Measurements from ENCODE around the gene SPRTN. TPM values are rescaled to one million over a fixed set of nuclear protein-coding genes. Genes with fewer than 3 reads are reported as not detected.
A peak's percentile ranks its signal among the peaks of the same experiment; 100 is the strongest.

The SPRTN gene
- total and polyA plus RNA-seq, 2 donors (not counting 1 experiment from before 2014, with no cell fraction given) = 3.5 to 13.4 TPM

DNA sequence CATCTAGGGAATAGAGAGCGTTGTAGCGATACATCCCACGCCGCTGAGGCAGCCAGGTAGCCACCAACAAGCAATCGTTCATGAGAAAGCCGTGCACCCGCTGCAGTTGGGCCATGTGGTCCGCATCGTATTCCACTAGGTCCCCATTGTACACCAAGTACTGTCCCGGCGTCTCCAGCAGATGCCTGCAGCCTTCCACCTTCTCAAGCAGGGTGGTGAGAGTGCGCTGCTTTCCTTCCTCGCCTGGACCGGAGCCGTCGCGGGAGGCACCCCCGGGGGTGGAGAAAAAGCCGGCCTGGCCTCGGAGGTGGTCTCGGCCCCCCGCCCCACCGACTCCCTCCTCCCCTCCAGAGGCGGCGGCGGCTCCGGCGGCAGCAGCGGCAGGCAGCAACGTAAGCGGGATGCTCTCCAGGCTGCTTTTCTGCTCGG lies 1.0 kb upstream of the SPRTN start:
- H3K4me1 ChIP-seq (ENCODE audit: control insufficient read depth in 2 of 2, insufficient read depth in 2 of 2, low read length in 2 of 2) = peaks cover 46 to 54% of the 10 kb centered on the region in 2 donors
- peak overlapping the region; percentile 68 to 96 (median 94) for H3K4me3 ChIP-seq (ENCODE audit: control extremely low read depth in 1 of 5, extremely low read depth in 1 of 5, insufficient read depth in 1 of 5, low read depth in 2 of 5, low read length in 4 of 5)
- DNase-seq (no peak), ATAC-seq (ENCODE audit: low read depth) (no peak)
- POLR2A ChIA-PET = interaction anchor here (0.8 to 1.3 kb wide), 2 partner anchors 84 to 191 kb away, joined by 3 to 8 read pairs; partner anchors contain the start of gene TSNAX
- TF ChIP-seq, protein P1, sequence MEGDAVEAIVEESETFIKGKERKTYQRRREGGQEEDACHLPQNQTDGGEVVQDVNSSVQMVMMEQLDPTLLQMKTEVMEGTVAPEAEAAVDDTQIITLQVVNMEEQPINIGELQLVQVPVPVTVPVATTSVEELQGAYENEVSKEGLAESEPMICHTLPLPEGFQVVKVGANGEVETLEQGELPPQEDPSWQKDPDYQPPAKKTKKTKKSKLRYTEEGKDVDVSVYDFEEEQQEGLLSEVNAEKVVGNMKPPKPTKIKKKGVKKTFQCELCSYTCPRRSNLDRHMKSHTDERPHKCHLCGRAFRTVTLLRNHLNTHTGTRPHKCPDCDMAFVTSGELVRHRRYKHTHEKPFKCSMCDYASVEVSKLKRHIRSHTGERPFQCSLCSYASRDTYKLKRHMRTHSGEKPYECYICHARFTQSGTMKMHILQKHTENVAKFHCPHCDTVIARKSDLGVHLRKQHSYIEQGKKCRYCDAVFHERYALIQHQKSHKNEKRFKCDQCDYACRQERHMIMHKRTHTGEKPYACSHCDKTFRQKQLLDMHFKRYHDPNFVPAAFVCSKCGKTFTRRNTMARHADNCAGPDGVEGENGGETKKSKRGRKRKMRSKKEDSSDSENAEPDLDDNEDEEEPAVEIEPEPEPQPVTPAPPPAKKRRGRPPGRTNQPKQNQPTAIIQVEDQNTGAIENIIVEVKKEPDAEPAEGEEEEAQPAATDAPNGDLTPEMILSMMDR (IDR thresholded peaks at IDR 0.05) = no peak
- no peak for TF ChIP-seq EZH2 (IDR thresholded peaks at IDR 0.05; ENCODE audit: borderline replicate concordance, insufficient read depth, low read depth, low read length, poor library complexity, severe bottlenecking)
- no peaks in the 10 kb centered on the region for H3K27me3 ChIP-seq (replicated peaks in 1 of 4; ENCODE audit: control extremely low read depth in 1 of 4, control insufficient read depth in 3 of 4, insufficient read depth in 4 of 4, low read length in 3 of 4)
- peaks cover 27% of the 10 kb centered on the region for H4K20me1 ChIP-seq (ENCODE audit: control insufficient read depth, insufficient read depth, low read length, poor library complexity, severe bottlenecking)
- H3K36me3 ChIP-seq (replicated peaks in 1 of 2; ENCODE audit: control extremely low read depth in 1 of 2, control insufficient read depth in 1 of 2, extremely low read depth in 1 of 2, insufficient read depth in 2 of 2, low read length in 1 of 2) = peaks cover 0 to 9% of the 10 kb centered on the region in 2 experiments
- H3K9ac ChIP-seq (ENCODE audit: low read length) = peak overlapping the region; percentile 99
- peaks cover 81% of the 10 kb centered on the region for H3K79me2 ChIP-seq (ENCODE audit: control insufficient read depth, insufficient read depth, low read length)
- peak overlapping the region; percentile 99 for H3K4me3 Mint-ChIP-seq
- H3K27ac ChIP-seq (ENCODE audit: low read length in 2 of 2) = peak overlapping the region; percentile 93 to 99
- WGBS (ENCODE audit: insufficient coverage) = 3% methylated on average over 30 of the region's 32 CpGs
- peak overlapping the region; percentile 100 for H3K27ac Mint-ChIP-seq
- no peaks in the 10 kb centered on the region for H3K9me3 Mint-ChIP-seq (ENCODE audit: insufficient read depth)
- CTCF ChIA-PET = interaction anchor here (0.8 to 2.1 kb wide), 7 partner anchors 16 to 266 kb away, joined by 3 to 11 read pairs (median 4); partner anchors contain the start of gene EGLN1
- peaks cover 3% of the 10 kb centered on the region for H3K27me3 Mint-ChIP-seq
- H3K9me3 ChIP-seq (ENCODE audit: control extremely low read depth in 1 of 3, control insufficient read depth in 2 of 3, insufficient read depth in 1 of 3, low read length in 2 of 3) = peaks cover 0 to 10% (median 0%) of the 10 kb centered on the region in 3 donors
- intact Hi-C loops (cut with micrococcal nuclease) = no loop called here
- H2AFZ ChIP-seq (ENCODE audit: insufficient read depth, low read depth, low read length, poor library complexity, severe bottlenecking) = peak overlapping the region; percentile 99
- peak overlapping the region; percentile 88 for H3K4me2 ChIP-seq (replicated peaks; ENCODE audit: low read depth, low read length, poor library complexity, severe bottlenecking)
- peaks cover 62% of the 10 kb centered on the region for H3K4me1 Mint-ChIP-seq
